ENCODE data around the gene SCYGR1.

Gene SCYGR1

GRCh38 chr2:227389661-227390060 lies 1.9 kb upstream of the SCYGR1 start:
- TF ChIP-seq TAF1 (IDR thresholded peaks at IDR 0.05; ENCODE audit: borderline replicate concordance, insufficient read depth, low read length) = no peak
- TF ChIP-seq POLR2AphosphoS5 (IDR thresholded peaks at IDR 0.05; ENCODE audit: low read depth, low read length) = no peak

GRCh38 chr2:227389231-227389630 lies 1.5 kb upstream of the SCYGR1 start:
- TF ChIP-seq POLR2AphosphoS5 (IDR thresholded peaks at IDR 0.05; ENCODE audit: low read depth, low read length) (no peak), REST (IDR thresholded peaks at IDR 0.05; ENCODE audit: insufficient read depth in 1 of 2, low read depth in 2 of 2, low read length in 2 of 2) (no peak), SIN3A (IDR thresholded peaks at IDR 0.05; ENCODE audit: borderline replicate concordance, insufficient read depth, low read length) (no peak), FOXP2 (optimal IDR thresholded peaks at IDR 0.05; ENCODE audit: borderline replicate concordance, extremely low read depth, extremely low read length, insufficient read depth) (no peak), TAF1 (IDR thresholded peaks at IDR 0.05; ENCODE audit: borderline replicate concordance, insufficient read depth, low read length) (no peak)

- no peak for TF ChIP-seq FOXP2 (optimal IDR thresholded peaks at IDR 0.05; ENCODE audit: borderline replicate concordance, extremely low read depth, extremely low read length, insufficient read depth)
- no peak for TF ChIP-seq SIN3A (IDR thresholded peaks at IDR 0.05; ENCODE audit: borderline replicate concordance, insufficient read depth, low read length)
- TF ChIP-seq TAF1 (IDR thresholded peaks at IDR 0.05; ENCODE audit: borderline replicate concordance, insufficient read depth, low read length) = no peak
These were observed 825 bp upstream of the SCYGR1 start for GRCh38 chr2:227388537-227389011.

GRCh38 chr2:227386630-227387029 lies 1.1 kb downstream of the SCYGR1 start:
- TF ChIP-seq SIN3A (IDR thresholded peaks at IDR 0.05; ENCODE audit: borderline replicate concordance, insufficient read depth, low read length) (no peak), REST (IDR thresholded peaks at IDR 0.05; ENCODE audit: insufficient read depth in 1 of 2, low read depth in 2 of 2, low read length in 2 of 2) (no peak), POLR2AphosphoS5 (IDR thresholded peaks at IDR 0.05; ENCODE audit: low read depth, low read length) (no peak), TAF1 (IDR thresholded peaks at IDR 0.05; ENCODE audit: borderline replicate concordance, insufficient read depth, low read length) (no peak), FOXP2 (optimal IDR thresholded peaks at IDR 0.05; ENCODE audit: borderline replicate concordance, extremely low read depth, extremely low read length, insufficient read depth) (no peak)

- TF ChIP-seq SIN3A (IDR thresholded peaks at IDR 0.05; ENCODE audit: borderline replicate concordance, insufficient read depth, low read length) (no peak), TAF1 (IDR thresholded peaks at IDR 0.05; ENCODE audit: borderline replicate concordance, insufficient read depth, low read length) (no peak), REST (IDR thresholded peaks at IDR 0.05; ENCODE audit: insufficient read depth in 1 of 2, low read depth in 2 of 2, low read length in 2 of 2) (no peak), FOXP2 (optimal IDR thresholded peaks at IDR 0.05; ENCODE audit: borderline replicate concordance, extremely low read depth, extremely low read length, insufficient read depth) (no peak), POLR2AphosphoS5 (IDR thresholded peaks at IDR 0.05; ENCODE audit: low read depth, low read length) (no peak)
These were observed 4.1 kb downstream of the SCYGR1 start for GRCh38 chr2:227383686-227384085.

- no peak for TF ChIP-seq FOXP2 (optimal IDR thresholded peaks at IDR 0.05; ENCODE audit: borderline replicate concordance, extremely low read depth, extremely low read length, insufficient read depth)
- no peak for TF ChIP-seq POLR2AphosphoS5 (IDR thresholded peaks at IDR 0.05; ENCODE audit: low read depth, low read length)
- no peak for TF ChIP-seq TAF1 (IDR thresholded peaks at IDR 0.05; ENCODE audit: borderline replicate concordance, insufficient read depth, low read length)
- no peak for TF ChIP-seq SIN3A (IDR thresholded peaks at IDR 0.05; ENCODE audit: borderline replicate concordance, insufficient read depth, low read length)
These were observed 8.7 kb downstream of the SCYGR1 start, which contains the start of gene TM4SF20 for GRCh38 chr2:227379095-227379494. TM4SF20 (minus strand) TSS chr2:227379306; CDS start chr2:227379268, 38 bp downstream.
